HFFc6 (cell line): ENCODE data around the gene CALML5. TPM values are rescaled to one million over a fixed set of nuclear protein-coding genes. Genes with fewer than 3 reads are reported as not detected.

Experiments used
- DNase-seq: peaks from one replicate; pipeline ENCODE4 v3.0.0-alpha.2; 2018
- H3K27ac Mint-ChIP-seq: 2 replicates; pipeline ENCODE4 v1.8.0; 2020; ENCODE audit warnings: mild to moderate bottlenecking, mixed read lengths
- H3K27me3 Mint-ChIP-seq: 2 replicates; pipeline ENCODE4 v1.8.0; 2021; ENCODE audit warnings: mild to moderate bottlenecking, moderate library complexity, mixed read lengths; ENCODE audit not compliant: insufficient read depth
- H3K36me3 Mint-ChIP-seq: 2 replicates; pipeline ENCODE4 v1.8.0; 2021; ENCODE audit warnings: low read depth, mixed read lengths
- H3K4me1 Mint-ChIP-seq: 2 replicates; pipeline ENCODE4 v1.8.0; 2020; ENCODE audit warnings: low read depth, mixed read lengths
- H3K4me3 Mint-ChIP-seq: 2 replicates; pipeline ENCODE4 v1.8.0; 2020; ENCODE audit warnings: mild to moderate bottlenecking, moderate library complexity, mixed read lengths
- H3K9me3 Mint-ChIP-seq: 2 replicates; pipeline ENCODE4 v1.8.0; 2020; ENCODE audit warnings: mild to moderate bottlenecking, mixed read lengths
- total RNA-seq, 6 experiments: library from RNA; stranded (reverse); fragmentation: NEBNext Ultra II Directional; extraction: Animal tissue kit (Norgen Biotek cat#: 25700); gene quantifications; 2 replicates in 1 of 6; 3 replicates in 5 of 6; pipeline ENCODE4 v1.2.3, GENCODE V29; 2021
- TF ChIP-seq, protein P1 (sequence below): fragments of 200-600 bp; sonication (generic); IDR thresholded peaks from 2 replicates; pipeline ENCODE4 v1.5.0; 2021; ENCODE audit warnings: antibody characterized with exemption, mild to moderate bottlenecking

Gene CALML5
- total RNA-seq, 6 experiments from 2014 or later = not detected

DNA sequence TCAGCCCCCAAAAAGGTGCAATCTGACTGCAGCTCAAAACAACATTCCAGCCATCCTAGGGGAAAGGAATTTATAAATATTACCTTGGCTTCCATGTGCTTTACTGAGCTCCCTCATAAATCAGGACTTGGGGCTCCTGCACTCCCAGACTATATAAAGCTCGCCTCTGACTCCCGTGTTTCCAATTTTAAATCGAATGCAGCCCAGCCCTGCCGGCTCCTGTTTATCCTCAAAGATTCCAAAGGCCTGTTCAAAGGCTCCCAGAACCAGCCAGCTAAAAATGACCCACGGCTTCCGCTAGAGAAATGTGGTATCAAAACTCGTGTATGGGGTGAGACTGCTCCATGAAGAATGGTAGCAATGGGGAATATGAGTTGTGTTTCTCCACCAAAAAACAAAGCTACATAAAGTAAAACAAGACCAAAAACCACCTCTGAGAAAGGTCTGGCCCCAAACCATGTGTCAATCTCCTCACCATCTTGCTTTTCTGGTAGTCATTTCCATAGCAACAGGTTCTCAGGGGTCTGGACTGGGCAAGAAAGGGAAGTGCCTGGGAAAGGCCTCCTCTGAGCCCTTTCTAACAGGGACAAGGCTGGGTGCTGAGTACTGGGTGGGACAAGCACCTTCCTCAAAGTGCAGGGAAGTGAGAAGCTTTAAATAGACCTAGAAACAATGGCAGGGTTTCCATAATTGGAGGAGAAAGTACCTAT, 30.5 kb upstream of the CALML5 start:
- H3K4me1 Mint-ChIP-seq = no peaks in the 10 kb centered on the region
- H3K36me3 Mint-ChIP-seq = no peaks in the 10 kb centered on the region
- H3K4me3 Mint-ChIP-seq = no peak overlapping the region
- no peak overlapping the region for H3K27ac Mint-ChIP-seq
- peaks cover 12% of the 10 kb centered on the region for H3K27me3 Mint-ChIP-seq
- DNase-seq = no peak
- TF ChIP-seq, protein P1, sequence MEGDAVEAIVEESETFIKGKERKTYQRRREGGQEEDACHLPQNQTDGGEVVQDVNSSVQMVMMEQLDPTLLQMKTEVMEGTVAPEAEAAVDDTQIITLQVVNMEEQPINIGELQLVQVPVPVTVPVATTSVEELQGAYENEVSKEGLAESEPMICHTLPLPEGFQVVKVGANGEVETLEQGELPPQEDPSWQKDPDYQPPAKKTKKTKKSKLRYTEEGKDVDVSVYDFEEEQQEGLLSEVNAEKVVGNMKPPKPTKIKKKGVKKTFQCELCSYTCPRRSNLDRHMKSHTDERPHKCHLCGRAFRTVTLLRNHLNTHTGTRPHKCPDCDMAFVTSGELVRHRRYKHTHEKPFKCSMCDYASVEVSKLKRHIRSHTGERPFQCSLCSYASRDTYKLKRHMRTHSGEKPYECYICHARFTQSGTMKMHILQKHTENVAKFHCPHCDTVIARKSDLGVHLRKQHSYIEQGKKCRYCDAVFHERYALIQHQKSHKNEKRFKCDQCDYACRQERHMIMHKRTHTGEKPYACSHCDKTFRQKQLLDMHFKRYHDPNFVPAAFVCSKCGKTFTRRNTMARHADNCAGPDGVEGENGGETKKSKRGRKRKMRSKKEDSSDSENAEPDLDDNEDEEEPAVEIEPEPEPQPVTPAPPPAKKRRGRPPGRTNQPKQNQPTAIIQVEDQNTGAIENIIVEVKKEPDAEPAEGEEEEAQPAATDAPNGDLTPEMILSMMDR = no peak
- H3K9me3 Mint-ChIP-seq = no peaks in the 10 kb centered on the region

DNA sequence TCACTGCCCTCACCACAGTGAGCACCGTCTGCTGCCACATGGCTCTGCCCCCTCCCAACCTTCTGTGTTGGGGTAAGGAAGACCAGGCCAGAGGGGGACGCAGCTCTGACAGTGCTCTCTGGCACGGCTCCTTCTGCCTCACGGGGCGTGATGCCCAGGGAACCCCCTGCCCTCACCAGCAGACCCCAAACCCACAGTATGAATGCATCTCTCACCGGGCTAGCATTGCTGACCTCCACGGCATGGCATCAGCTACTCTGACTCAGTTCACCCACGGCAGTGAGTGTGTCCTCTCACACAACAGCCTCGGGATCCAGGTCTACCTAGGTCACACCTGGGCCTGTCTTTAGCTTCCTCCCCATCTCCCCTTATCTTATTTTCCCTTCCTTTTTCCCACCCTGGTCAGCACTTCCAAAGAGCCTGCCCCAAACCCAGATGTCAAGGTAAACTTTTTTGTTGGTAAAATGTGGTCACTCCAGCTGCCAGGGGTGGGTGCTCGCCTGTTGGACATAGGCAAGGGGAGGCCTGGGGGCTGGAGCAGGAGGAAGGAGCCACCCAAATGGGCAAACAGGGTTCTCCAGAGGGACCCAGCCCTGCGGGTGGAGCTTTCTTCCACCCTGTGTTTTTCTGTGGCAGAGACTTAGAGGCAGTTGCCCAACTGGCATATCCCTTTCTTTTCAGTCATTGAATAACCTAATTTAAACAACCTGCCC, 29.8 kb upstream of the CALML5 start:
- TF ChIP-seq, protein P1 = no peak
- no peaks in the 10 kb centered on the region for H3K36me3 Mint-ChIP-seq
- no peaks in the 10 kb centered on the region for H3K9me3 Mint-ChIP-seq
- no peak overlapping the region for H3K4me3 Mint-ChIP-seq
- H3K4me1 Mint-ChIP-seq = no peaks in the 10 kb centered on the region
- no peak overlapping the region for H3K27ac Mint-ChIP-seq
- peaks cover 12% of the 10 kb centered on the region for H3K27me3 Mint-ChIP-seq
- DNase-seq = no peak

DNA sequence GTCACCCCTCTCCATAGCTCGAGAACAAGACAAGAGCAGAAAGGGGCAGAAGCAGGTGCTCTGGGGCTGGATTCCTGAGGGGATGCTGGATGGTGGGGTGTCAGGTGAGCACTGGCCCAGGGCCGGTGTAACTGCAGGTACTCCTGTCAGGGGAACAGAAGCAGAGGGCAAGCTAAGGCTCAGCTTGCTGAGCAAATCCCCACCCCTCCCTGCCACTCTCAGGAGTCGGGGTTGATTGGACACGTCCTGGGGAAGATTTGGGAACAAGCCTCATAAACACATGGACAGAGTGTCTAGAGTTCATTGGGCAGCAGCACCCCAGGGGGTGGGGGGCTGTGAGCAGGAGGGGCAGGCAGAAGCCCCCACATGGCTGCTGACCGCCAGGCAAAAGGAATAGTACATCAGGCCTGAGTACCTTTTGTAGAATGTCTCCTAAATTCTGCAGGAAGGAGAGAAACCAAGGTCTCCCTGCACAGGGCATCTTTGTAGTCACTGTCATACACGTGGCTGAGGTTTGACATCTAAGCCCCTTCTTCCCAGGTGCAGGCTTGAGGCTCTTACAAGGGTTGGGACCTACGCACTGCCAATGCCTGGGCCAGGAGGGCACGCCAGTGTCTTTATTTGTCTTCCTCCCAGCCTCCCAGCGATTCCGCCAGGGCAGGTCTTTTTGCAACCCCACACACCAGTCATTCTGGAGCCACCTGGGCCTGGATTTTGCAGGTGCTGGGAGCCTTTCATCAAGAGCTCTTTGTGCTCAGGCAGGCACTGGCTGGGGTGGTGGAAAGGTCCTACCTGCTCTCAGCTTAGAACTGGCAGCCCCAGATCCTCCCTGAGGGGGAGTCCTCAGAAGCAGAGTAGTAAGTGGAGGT, 28.2 kb upstream of the CALML5 start:
- DNase-seq = no peak
- H3K27ac Mint-ChIP-seq = no peak overlapping the region
- peaks cover 11% of the 10 kb centered on the region for H3K27me3 Mint-ChIP-seq
- no peaks in the 10 kb centered on the region for H3K4me1 Mint-ChIP-seq
- H3K36me3 Mint-ChIP-seq = no peaks in the 10 kb centered on the region
- TF ChIP-seq, protein P1 = no peak
- H3K9me3 Mint-ChIP-seq = no peaks in the 10 kb centered on the region
- H3K4me3 Mint-ChIP-seq = no peak overlapping the region

DNA sequence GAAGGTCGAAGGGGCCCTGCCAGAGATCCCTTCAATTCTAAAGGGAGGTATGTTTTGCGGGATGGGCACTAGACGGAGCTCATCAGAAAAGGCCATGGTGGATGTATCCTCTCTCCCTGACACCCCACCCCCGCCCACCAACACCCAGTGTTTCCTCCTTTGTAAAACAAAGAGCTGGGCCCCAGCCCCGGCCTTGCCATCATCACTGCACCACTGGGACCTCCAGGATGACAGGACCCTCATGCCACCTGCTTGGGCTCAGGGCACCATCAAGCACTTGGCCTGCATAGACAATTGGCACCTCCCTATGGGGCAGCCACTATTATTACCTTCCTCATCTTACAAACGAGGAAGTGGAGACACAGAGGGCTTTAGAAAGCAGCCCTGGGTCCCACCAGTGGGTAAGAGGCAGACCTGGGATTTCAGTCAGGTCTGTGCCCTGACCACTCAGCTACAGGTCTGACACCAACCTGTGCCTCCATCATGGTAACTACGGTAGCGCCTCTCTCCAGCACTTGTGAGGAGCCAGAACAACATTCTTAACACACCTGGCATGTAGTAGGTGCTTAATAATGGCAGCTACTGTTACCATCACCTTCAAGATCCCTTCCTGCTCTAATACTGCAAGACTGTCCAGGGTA, 27.4 kb upstream of the CALML5 start:
- TF ChIP-seq, protein P1 = no peak
- H3K4me1 Mint-ChIP-seq = no peaks in the 10 kb centered on the region
- H3K27ac Mint-ChIP-seq = no peak overlapping the region
- H3K27me3 Mint-ChIP-seq = peaks cover 7% of the 10 kb centered on the region
- no peak overlapping the region for H3K4me3 Mint-ChIP-seq
- DNase-seq = no peak
- H3K36me3 Mint-ChIP-seq = no peaks in the 10 kb centered on the region
- no peaks in the 10 kb centered on the region for H3K9me3 Mint-ChIP-seq
